Activated B cell treated with CpG ODN at 0.5 μM for 24 hours (primary cell): ENCODE results near the gene LPIN1. TPM values are rescaled to one million over a fixed set of nuclear protein-coding genes. Genes with fewer than 3 reads are reported as not detected.

Source experiments
- ATAC-seq: fragments of 200-7000 bp; cut with Tn5 transposase; one replicate; pipeline ENCODE4 v1.10.0; 2021; ENCODE audit warnings: low read depth, mild to moderate bottlenecking, moderate library complexity
- CTCF ChIA-PET: fragments of 350-600 bp; sonication (Branson Sonifier 250); formaldehyde crosslinking; loops from one replicate; lab custom pipeline; 2021; ENCODE audit warnings: antibody characterized with exemption; lab: Charles Lee
- POLR2A ChIA-PET: fragments of 350-600 bp; sonication (Branson Sonifier 250); formaldehyde crosslinking; loops from one replicate; lab custom pipeline; 2021; ENCODE audit warnings: antibody characterized with exemption; lab: Charles Lee
- DNase-seq: peaks from one replicate; pipeline ENCODE4 v3.0.0; 2022
- H3K27ac Mint-ChIP-seq: one replicate; pipeline ENCODE4 v1.8.0; 2020; ENCODE audit warnings: mixed read lengths
- H3K27me3 Mint-ChIP-seq: one replicate; pipeline ENCODE4 v1.8.0; 2021; ENCODE audit warnings: mixed read lengths
- H3K36me3 Mint-ChIP-seq: one replicate; pipeline ENCODE4 v1.8.0; 2021; ENCODE audit warnings: low read depth, mixed read lengths
- H3K4me1 Mint-ChIP-seq: one replicate; pipeline ENCODE4 v1.8.0; 2021; ENCODE audit warnings: mixed read lengths
- H3K4me3 Mint-ChIP-seq: one replicate; pipeline ENCODE4 v1.8.0; 2020; ENCODE audit warnings: mild to moderate bottlenecking, mixed read lengths
- H3K9me3 Mint-ChIP-seq: one replicate; pipeline ENCODE4 v1.8.0; 2020; ENCODE audit warnings: mixed read lengths
- CTCF ChIP-seq: fragments of 200-600 bp; IDR thresholded peaks from one replicate; pipeline ENCODE4 v1.8.0; 2022; ENCODE audit warnings: antibody characterized with exemption, mild to moderate bottlenecking
- intact Hi-C: fragments of 100-400 bp; cut with micrococcal nuclease; formaldehyde crosslinking; loops from one replicate; pipeline ENCODE4 v1.15.1; 2024
- total RNA-seq: library from RNA; stranded (reverse); gene quantifications from 2 replicates; pipeline ENCODE4 v1.2.3, GENCODE V29; 2022

LPIN1 gene
- total RNA-seq, 1 donor from 2014 or later = 74.3 TPM

- TF ChIP-seq CTCF = no peak
- Mint-ChIP-seq H3K27me3 (no peaks in the 10 kb centered on the region), H3K4me3 (peak overlapping the region; percentile 89), H3K4me1 (peaks cover 86% of the 10 kb centered on the region), H3K9me3 (no peaks in the 10 kb centered on the region), H3K36me3 (peaks cover 6% of the 10 kb centered on the region), H3K27ac (peak overlapping the region; percentile 80)
- DNase-seq (no peak), ATAC-seq (peak; percentile 12)
- intact Hi-C loops = loop anchor here (5.0 kb wide), 2 partner anchors 282 to 1303 kb away; partner anchors contain the start of gene ODC1
- ChIA-PET POLR2A (interaction anchor here (0.6 kb wide), 1 partner anchor 13 kb away, joined by 4 read pairs; no protein-coding TSS in a partner anchor), CTCF (interaction anchor here (1.1 kb wide), 1 partner anchor 12 kb away, joined by 3 read pairs; no protein-coding TSS in a partner anchor)
Measured at GRCh38 chr2:11750422-11750821, 4.0 kb downstream of the LPIN1 start.

GRCh38 chr2:11750917-11751316 is 4.5 kb downstream of the LPIN1 start:
- Mint-ChIP-seq H3K9me3 (no peaks in the 10 kb centered on the region), H3K4me3 (peak overlapping the region; percentile 35), H3K27me3 (no peaks in the 10 kb centered on the region), H3K27ac (peak overlapping the region; percentile 80), H3K4me1 (peaks cover 86% of the 10 kb centered on the region), H3K36me3 (peaks cover 6% of the 10 kb centered on the region)
- ChIA-PET POLR2A (no interaction called here), CTCF (interaction anchor here (1.1 to 1.2 kb wide), 2 partner anchors 12 to 28 kb away, joined by 3 to 6 read pairs; no protein-coding TSS in a partner anchor)
- no peak for TF ChIP-seq CTCF
- ATAC-seq (no peak), DNase-seq (no peak)
- intact Hi-C loops = loop anchor here (5.0 kb wide), 2 partner anchors 281 to 1304 kb away; partner anchors contain the start of gene ODC1

GRCh38 chr2:11752906-11753305 is 6.5 kb downstream of the LPIN1 start:
- DNase-seq (no peak), ATAC-seq (no peak)
- Mint-ChIP-seq H3K4me1 (peaks cover 90% of the 10 kb centered on the region), H3K36me3 (peaks cover 4% of the 10 kb centered on the region), H3K27ac (peak overlapping the region; percentile 96), H3K27me3 (no peaks in the 10 kb centered on the region), H3K4me3 (peak overlapping the region; percentile 82), H3K9me3 (no peaks in the 10 kb centered on the region)
- intact Hi-C loops = loop anchor here (1.0 to 5.0 kb wide), 5 partner anchors 9 to 1306 kb away; partner anchors contain the start of gene ODC1
- TF ChIP-seq CTCF = no peak
- ChIA-PET CTCF (interaction anchor here (1.4 to 2.8 kb wide), 6 partner anchors 9 to 65 kb away, joined by 3 to 18 read pairs (median 6); no protein-coding TSS in a partner anchor), POLR2A (interaction anchor here (0.7 to 2.7 kb wide), 11 partner anchors 8 to 968 kb away, joined by 3 to 39 read pairs (median 4); partner anchors contain the start of genes E2F6 and ROCK2)

GRCh38 chr2:11753452-11753885 is 7.0 kb downstream of the LPIN1 start:
- Mint-ChIP-seq H3K27ac (peak overlapping the region; percentile 96), H3K4me3 (peak overlapping the region; percentile 82), H3K27me3 (no peaks in the 10 kb centered on the region), H3K9me3 (no peaks in the 10 kb centered on the region), H3K4me1 (peaks cover 90% of the 10 kb centered on the region), H3K36me3 (peaks cover 6% of the 10 kb centered on the region)
- peak; percentile 76 for ATAC-seq
- intact Hi-C loops = loop anchor here (1.0 to 5.0 kb wide), 5 partner anchors 9 to 1306 kb away; partner anchors contain the start of gene ODC1
- CTCF ChIA-PET = interaction anchor here (1.0 to 2.8 kb wide), 9 partner anchors 9 to 66 kb away, joined by 3 to 18 read pairs (median 5); no protein-coding TSS in a partner anchor
- TF ChIP-seq CTCF = no peak
- DNase-seq = peak; percentile 52
- POLR2A ChIA-PET = interaction anchor here (0.9 to 2.7 kb wide), 15 partner anchors 9 to 968 kb away, joined by 3 to 39 read pairs (median 6); partner anchors contain the start of genes E2F6, ROCK2 and TRIB2
